GM12872 (cell line): ENCODE data around the gene SV2A.

Experiments
- TF ChIP-seq, protein P1 (sequence below): IDR thresholded peaks from 3 replicates; pipeline ENCODE4 v1.5.1; 2011; ENCODE audit warnings: low read depth, mild to moderate bottlenecking, low read length, moderate library complexity; ENCODE audit not compliant: insufficient read depth

The SV2A gene

DNA sequence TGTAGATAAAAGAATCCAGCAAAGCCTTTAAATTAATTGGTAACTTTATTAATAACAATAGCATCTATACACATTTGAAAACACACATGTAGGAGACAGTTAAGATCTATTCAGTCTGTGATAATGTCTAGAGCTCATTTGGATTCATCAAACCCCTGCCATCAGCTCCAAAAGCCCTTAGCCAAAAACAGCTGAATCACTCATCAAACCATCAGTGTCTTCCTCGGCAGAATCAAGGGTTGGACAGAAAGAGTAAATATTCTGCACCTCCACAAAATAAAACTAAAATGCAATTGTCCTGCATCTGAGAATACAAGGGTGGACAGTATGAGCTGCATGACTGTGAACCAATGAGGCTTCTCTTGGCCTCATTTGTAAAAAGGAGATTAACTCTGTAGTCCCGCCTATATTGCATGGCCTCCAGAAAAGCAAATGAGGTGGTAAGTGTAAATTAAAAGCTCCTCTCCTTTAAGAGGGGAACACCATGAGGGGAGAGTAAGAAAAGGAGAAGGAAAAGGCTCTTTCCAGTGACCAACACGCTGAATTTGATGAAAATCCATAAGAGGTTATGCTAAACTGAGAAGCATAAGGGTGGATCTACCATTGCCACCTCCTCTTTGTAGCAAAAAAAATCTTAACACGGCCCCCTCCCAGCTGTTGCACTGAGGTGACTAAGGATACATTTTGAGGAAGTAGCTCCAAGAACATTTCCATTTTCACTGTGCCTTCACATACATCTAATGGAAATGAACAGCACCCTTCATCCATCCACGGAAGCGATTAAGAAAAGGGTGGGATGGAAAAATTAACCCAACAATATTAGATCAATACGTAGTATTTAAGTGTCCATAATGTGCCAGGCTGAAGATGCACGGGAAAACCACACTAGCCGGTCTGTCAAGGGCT, 33.0 kb downstream of the SV2A start:
- TF ChIP-seq, protein P1, sequence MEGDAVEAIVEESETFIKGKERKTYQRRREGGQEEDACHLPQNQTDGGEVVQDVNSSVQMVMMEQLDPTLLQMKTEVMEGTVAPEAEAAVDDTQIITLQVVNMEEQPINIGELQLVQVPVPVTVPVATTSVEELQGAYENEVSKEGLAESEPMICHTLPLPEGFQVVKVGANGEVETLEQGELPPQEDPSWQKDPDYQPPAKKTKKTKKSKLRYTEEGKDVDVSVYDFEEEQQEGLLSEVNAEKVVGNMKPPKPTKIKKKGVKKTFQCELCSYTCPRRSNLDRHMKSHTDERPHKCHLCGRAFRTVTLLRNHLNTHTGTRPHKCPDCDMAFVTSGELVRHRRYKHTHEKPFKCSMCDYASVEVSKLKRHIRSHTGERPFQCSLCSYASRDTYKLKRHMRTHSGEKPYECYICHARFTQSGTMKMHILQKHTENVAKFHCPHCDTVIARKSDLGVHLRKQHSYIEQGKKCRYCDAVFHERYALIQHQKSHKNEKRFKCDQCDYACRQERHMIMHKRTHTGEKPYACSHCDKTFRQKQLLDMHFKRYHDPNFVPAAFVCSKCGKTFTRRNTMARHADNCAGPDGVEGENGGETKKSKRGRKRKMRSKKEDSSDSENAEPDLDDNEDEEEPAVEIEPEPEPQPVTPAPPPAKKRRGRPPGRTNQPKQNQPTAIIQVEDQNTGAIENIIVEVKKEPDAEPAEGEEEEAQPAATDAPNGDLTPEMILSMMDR: no peak

GRCh38 chr1:149883598-149884247, 33.9 kb downstream of the SV2A start:
- TF ChIP-seq, protein P1: no peak

DNA sequence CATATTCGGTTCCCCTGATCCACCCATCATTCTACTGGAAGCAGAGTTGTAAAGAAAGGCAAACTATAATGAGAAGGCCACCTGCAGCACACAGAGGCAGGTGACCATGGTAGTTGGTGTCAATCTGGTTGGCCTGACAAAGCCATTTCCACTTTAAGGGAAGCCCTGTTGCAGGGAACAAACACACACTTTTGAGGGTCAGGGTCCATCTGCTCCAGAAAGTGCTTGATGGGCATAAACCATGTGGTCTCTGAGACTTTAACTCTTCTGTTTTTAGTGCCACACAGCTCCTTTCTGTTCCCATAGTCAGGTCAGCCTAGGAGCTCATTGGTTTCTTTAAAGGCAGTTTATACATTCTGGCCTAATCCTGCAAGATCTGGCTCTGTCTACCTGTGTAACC, 35.8 kb downstream of the SV2A start:
- TF ChIP-seq, protein P1: no peak

DNA sequence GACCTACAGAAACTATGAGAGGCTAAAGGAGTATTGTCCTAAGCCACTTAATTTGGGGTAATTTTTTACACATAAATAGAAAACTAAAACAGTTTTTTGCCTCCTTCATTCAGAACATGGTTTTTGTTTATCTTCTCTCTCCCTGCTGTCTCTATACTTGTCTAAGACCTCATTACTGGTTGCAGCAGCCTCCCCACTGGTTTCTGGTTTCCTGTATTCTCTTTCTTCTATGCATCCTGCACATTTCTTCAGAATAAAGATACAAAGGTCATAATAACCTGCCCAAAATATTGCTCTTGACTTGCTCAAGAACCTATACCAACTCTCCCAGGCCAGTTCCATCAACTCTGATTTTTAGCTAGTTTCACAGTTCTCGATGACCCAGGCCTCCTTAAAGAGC, 38.1 kb downstream of the SV2A start:
- TF ChIP-seq, protein P1: no peak

- TF ChIP-seq, protein P1: no peak
Measured at GRCh38 chr1:149877211-149877946, 40.3 kb downstream of the SV2A start.
